CD4-positive, alpha-beta T cell treated with Interferon alpha-2 for 1 hour (primary cell): ENCODE data around the gene LDLRAD2.
"Not testable (repeated sequence)": the region's sequence is repeated elsewhere in the genome, so short reads cannot be mapped to it uniquely, and the experiment has no call there.

Experiments used
- DNase-seq, 2 donors: peaks; one replicate each; pipeline ENCODE4 v3.0.0-alpha.2; 2020 to 2022

The LDLRAD2 gene

DNA sequence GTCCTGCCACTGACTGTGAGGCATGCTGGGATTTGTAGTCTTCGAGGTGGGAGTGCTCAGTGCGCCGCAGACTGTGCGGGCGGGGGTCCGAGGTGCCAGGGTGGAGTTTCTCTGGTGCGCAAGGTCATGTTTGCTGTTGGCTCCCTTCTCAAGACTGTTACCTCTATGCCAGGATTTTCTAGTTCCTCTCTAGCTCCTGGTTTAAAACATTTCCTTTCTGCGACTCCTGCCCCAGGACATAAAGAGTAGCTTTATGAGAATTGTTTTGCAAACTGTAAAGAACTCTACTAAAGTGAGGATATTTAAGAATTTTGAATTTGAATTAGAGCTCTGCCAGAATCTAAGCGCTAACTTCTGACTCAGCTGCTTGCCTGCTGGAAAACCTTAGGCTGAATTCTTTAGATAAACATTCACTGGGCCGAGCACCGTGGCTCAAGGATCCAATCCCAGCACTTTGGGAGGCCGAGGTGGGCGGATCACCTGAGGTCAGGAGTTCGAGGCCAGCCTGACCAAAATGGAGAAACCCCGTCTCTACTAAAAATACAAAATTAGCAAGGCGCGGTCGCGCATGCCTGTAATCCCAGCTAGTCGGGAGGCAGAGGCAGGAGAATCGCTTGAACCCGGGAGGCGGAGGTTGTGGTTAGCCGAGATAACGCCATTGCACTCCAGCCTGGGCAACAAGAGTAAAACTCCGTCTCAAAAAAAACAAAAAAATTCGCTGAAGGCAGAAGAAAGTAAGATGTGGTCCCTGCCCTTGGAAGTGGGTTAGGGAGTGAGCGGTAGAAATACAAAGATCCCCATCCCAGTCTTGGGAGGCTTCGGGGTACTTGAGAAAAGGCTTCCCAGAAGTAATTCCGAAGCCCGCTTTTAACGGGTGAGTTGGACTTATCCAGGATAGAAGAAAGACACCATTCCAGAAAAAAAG, 28.1 kb upstream of the LDLRAD2 start:
- DNase-seq, result no peak

DNA sequence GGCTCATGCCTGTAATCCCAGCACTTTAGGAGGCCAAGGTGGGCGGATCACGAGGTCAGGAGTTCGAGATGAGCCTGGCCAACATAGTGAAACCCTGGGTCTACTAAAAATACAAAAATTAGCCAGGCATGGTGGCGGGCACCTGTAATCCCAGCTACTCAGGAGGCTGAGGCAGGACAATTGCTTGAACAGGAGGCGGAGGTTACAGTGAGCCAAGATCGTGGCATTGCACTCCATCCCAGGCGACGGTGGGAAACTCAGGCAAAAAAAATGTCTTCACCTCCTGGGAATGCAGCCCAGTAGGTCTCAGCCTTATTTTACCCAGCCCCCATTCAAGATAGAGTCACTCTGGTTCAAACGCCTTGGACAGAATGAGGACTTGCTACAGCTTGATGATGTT, 26.3 kb upstream of the LDLRAD2 start:
- DNase-seq, result not testable (repeated sequence)

DNA sequence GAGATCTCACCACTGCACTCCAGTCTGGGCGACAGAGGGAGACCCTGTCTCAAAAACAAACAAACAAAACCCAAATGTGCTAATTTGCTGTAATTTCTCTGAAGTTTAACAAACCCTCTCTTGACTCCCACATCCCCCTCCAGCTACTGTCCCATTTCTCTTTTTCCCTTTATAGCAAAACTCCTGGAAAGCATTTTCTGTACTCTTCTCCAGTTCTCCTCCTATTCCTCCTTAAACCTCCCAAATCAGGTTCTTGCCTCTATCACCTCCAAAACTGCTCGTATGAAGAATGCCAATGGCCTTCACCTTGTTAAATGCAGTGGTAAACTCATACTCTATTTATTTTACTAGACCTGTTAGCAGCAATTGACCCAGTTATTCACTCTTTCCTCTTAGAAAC, 25.4 kb upstream of the LDLRAD2 start:
- no peak for DNase-seq

DNA sequence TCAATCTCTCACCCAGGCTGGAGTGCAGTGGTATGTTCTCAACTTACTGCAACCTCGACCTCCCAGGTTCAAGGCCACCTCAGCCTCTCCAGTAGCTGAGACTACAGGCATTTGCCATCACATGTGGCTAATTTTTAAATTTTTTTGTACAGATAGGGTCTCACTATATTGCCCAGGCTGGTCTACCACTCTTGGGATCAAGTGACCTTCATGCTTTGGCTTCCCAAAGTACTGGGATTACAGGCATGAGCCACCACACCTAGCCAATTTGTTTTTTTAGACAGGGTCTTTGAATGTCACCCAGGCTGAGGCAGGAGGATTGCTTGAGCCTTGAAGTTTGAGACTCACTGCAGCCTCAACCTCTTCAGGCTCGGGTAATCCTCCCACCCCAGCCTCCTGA, 19.0 kb upstream of the LDLRAD2 start:
- DNase-seq, result no peak

DNA sequence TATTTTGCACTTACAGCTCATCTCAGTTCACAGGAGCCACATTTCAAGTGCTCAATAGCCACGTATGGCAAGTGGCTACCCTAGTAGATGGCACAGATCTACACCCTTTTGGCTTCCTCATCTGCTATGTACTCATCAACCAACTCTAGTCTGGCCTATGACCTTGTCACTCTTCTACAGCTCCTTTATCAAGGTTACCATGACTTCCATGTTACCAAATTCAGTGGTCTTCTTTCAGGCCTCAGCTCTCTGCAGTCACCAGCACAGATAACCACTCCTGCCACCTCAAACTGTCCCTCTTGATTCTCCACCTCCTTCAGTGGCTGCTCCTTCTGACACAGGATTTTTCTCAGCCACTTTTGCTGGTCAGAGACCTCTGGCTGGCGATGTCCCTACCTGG, 17.4 kb upstream of the LDLRAD2 start:
- no peak for DNase-seq

DNA sequence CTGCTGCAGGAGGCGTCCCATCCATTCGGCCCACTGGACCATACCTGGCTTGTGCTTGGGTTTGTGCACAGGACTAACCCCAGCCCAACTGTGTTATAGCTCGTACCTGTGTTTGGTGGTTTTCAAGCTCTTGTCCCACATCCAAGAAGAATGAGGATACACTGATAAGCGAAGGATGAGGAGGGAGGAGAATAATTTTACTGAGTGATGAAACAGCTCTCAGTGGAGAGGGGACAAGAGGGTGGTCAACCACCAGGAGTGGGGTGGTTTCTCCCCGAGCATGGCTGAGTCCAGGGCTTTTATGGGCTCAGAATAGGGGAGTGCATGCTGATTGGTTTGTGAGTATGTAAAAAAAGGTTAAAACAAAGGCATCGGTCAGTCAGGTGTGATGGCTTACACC, 17.0 kb upstream of the LDLRAD2 start:
- DNase-seq, result no peak

DNA sequence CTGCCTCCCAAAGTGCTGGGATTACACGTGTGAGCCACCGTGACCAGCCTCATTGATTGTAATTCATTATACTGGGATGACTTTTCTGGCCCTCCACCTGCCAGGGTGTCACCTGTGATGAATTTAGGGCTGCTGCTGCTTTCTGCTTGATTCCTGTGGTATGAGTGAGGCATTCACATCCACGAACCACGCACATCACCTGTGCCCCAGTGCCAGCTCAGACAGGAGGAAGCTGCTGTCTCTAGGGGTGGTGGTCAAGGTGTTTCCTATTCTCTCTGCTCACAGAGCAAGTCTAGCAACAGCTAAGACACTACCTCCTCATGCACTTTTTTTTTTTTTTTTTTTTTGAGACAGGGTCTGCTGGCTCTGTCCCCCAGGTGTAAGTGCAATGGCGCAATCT, 12.3 kb upstream of the LDLRAD2 start:
- DNase-seq, result no peak

DNA sequence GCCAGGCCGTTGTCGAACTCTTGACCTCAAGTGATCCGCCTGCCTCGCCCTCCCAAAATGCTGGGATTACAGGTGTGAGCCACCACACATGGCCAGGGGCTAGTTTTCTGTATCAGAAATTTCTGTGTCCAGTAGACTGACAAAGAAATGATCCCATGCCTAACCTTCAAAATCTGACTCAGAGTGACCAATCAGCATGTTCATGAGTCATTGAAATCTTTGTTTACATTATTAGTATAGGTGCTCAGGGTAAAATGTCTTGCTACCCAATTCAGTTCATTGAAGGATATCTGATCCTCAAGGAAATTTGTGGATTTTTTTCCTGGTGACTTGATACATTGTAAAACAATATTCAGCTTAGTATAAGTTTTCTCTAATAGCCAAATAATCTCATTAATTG, 11.0 kb upstream of the LDLRAD2 start:
- no peak for DNase-seq

DNA sequence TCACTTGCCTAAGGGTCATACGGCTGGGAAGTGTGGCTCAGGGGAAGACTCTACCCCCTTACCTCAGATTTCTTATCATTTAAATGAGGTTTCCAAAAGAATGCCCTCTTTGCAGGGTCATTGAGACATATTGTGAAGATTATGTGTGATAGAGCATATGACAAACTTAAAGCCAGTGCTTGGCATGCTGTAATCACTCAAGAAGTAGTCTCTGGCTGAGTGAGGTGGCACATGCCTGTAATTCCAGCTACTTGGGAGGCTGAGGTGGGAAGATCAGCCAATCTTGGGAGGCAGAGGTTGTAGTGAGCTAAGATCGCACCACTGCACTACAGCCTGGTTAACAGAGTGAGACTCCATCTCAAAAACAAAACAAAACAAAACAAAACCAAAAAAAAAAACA, 7.5 kb upstream of the LDLRAD2 start:
- no peak for DNase-seq

DNA sequence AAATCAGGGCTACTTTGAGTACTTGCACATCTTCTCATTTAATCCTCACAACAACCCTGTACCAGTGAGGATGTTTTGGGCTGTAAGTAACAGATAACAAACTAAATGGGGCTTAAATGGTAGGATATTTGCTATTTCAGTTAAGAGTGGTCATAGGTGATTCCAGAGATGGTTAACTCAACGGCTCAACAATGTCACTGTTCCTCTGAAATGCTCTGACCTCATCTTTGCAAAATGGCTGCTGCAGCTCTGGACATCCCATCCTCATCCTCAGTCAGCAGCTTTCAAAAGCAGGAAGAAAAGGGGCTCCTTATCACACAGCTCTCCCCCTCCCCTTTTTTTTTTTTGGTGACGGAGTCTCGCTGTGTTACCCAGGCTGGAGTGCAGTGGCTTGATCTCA, 1.5 kb downstream of the LDLRAD2 start:
- DNase-seq, result no peak

DNA sequence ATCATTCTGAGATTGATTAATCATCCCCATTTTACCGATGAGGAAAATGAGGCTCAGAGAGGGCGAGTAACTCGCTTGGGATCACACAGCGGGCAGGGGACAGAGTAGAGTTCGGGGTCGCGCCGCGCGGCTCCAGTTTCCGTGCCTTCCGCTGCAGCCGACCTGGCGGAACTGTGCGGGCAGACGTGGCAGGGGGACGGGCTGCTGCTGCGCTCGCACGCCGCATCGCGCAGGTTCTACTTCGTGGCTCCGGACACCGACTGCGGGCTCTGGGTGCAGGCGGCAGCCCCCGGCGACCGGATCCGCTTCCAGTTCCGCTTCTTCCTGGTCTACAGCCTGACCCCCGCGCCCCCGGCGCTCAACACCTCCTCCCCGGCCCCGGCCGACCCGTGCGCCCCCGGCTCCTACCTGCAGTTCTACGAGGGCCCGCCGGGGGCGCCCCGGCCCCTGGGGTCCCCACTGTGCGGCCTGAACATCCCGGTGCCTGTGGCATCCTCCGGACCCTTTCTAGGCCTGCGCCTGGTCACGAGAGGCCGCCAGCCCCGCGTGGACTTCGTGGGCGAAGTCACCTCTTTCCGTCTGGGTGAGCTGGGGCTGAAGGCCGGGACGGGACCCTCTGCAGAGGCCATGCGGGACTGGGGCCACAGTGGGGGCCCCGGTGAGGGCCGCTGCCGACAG, 2.3 kb downstream of the LDLRAD2 start:
- DNase-seq, result peak; percentile 19 to 27

DNA sequence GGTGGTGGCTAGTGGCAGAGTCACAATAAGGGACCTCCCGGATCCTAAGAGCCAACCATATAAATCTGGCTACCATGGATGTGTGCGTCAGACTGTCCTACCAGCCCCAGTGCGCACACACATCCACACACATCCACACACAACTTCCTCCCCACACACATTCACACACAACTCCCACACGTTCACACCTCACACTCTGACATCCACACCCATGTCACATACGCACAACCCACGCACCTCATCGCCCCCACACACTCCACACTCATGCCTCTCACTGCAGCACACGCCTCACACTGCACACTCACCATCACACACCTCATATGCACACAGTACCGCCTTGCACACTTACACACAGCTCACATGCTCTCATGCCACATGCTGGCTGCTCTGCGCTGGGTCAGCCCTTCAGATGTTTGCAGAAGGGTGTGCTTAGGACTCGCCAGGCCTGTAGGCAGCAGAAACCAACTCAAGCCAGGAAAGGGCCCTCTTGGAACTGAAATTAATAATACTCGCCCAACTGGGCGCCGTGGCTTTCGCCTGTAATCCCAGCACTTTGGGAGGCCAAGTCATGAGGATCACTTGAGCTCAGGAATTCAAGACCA, 3.0 kb downstream of the LDLRAD2 start:
- no peak for DNase-seq

DNA sequence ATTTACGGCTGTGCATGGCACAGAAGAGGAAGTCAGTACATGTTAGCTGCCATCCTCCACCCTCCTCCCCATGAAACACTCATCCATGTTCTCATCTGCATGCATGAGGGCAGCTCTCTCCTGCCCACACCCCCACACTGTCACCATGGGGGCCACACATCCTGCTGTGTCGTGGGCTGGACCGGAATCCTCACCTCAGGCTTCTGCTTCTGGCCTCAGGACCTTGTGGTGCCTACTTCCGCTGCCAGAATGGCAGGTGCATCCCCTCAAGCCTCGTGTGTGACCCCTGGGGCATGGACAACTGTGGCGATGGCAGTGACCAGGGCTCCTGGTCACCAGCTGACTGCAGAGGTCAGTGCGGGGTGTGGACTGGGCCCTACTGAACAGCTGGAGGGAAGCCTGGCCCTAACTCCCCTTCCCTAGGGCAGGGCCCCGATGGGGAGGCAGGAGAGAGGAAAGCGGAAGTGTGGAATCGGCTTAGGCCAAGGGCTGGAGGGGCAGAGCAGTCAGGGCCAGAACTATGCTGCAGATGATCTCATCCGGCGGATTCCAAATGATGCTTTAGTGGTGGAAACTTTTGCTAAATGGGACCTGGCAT, 3.8 kb downstream of the LDLRAD2 start:
- no peak for DNase-seq

DNA sequence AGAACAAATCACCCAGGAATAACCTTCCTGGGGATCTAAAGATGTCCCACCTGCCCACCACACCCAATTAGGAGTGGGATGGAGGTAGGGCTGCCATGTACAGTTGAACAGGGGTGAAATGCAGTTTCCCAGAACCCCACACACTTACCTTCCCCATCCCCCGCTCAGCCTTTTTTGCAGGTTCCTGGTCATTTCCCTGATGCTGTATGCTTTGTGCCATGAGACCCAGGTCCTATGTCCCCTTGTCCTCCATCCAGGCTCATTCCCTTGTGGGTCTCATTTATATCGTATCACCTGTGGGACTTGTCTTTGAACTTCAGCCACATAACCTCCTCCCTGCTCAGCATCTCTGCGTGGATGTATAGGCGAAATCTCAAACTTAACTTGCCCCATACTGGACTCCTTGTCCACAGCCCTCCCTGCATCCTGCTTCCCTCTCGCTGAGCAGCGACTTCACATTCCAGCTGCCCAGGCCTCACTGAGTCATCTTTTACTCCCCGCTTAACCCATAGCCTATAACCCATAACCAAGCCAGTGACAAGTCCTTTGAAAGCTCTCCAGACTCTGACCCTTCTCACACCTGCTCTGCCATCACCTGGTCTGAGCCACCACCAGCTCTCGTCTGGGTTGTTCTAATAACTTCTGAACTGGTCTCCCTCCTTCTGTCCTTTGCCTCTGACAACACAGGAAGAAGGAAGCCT, 4.7 kb downstream of the LDLRAD2 start:
- no peak for DNase-seq

DNA sequence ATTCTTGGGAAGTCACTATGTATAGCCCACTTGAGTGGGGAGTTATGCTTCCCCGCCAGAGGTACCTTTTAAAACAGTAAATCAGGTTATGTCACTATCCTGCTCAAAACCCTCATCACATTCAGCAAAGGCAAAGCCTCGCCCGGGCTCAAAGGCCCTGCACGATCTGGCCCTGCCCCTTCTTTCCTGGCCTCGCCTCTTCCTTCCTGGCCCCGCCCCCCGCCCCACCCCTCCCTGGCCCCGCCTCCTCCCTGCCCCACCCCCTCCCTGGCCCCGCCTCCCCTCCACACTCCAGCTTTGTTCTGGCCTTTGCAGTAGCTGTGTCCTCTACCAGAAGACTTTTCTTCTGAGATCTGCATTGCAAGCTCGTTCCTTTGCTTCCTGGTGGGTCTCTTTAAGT, 6.6 kb downstream of the LDLRAD2 start:
- peak; percentile 34 to 42 for DNase-seq

DNA sequence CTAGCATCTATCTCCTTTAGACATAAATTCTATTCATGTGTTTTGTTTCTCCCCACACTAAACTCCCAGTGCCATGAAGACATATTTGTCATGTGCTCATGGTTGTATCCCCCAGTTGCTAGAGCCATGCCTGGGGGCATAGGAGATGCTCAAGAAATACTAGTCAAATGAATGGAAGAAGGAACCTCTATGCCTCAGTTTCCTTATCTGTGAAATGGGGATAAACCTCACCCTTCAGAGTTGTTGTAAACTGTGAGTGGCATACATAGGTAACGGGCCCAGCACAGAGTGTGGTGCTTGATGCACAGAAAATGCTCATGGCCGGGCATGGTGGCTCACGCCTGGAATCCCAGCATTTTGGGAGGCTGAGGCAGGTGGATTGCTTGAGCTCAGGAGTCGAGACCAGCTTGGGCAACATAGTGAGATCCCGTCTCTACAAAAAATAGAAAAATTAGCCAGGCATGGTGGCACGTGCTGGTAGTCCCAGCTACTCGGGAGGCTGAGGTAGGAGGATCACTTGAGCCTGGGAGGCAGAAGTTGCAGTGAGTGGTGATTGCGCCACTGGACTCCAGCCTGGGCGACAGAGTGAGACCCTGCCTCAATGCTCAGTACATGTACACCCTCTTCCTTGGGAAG, 8.7 kb downstream of the LDLRAD2 start:
- no peak for DNase-seq

DNA sequence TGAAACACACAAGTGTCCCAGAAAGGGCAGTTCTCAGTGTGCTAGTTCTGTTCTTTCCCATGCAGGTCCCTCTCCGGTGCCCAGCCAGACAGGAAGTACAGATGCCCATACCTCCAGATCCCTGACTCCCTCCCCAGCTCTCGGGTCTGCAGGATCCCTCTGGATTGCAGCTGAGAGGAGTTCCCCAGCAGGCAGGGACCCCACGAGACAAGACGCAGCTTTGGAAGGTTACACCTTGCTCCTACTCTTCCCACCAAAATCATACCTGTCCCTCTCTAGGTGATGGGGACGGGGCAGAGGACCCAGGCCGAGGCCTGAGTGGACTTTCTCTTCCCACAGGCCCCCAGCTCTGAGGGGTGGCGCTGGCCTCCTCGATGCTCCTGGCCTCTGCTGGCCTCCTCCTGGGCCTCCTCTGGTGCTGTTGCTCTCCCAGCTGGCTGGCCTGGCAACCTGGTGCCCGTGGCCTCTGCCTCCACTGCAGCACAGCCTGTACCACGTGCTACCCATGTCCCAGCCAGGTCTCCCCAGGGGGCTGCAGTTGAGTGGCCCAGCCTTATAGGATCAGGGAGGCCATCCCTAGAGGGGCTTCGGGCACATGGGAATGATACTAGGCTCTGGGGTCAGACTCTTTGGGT, 9.4 kb downstream of the LDLRAD2 start:
- no peak for DNase-seq

DNA sequence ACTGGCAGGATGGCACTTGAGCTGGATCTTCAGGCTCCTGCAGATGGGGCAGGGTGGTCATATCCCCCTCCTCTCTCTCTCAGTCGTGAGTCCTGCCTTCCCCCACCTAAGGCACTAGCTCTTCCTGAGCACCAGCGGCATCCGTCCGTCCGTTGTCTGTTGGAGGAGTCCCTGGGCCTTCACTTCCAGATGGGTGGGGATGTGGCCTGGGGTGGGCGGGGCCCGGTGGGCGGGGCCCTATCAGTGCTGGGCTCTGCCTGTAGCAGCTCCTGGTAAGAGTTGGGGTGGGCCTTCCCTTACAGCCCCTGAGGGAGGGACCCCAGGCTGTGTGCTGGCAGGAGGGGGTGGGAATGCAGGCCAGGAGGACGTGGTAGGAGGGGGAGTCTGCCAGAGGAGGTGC, 10.3 kb downstream of the LDLRAD2 start:
- DNase-seq, result no peak

DNA sequence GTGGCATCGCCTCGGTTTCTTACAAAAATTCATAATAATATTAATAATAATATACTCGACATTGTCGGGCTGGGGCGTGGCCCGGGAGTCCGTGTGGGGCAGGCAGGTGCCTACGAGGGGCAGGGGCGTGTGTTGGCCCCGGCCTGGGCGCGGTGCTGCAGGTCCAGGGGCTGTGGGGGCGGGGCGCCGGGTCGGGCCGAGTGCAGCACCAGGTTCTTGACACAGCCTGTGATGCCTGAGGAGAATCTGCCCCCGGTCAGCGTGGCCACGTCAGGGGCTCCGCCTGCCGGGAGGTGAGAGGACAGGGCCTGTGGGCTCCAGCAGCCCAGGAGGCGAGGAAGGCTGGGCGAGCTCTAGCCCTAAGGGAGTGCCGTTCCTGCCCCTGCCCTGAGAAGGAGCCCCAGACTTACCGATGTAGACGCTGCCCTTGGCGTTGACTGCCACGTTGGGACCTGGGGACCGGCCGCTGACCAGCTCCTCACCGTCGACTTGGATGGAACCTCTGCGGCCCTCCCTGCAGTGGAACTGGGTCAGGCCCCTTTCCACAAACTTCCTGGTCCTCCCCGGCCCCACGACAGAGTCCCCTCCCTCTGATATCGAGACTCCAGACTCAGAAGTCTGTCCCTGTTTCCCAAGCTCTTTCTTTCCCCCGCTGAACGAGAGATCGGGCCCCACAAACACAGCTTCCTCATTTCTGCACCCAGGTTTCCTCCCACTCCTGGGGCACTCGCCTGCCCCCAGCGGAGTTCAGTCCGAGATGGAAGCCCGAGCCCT, 11.3 kb downstream of the LDLRAD2 start:
- no peak for DNase-seq

DNA sequence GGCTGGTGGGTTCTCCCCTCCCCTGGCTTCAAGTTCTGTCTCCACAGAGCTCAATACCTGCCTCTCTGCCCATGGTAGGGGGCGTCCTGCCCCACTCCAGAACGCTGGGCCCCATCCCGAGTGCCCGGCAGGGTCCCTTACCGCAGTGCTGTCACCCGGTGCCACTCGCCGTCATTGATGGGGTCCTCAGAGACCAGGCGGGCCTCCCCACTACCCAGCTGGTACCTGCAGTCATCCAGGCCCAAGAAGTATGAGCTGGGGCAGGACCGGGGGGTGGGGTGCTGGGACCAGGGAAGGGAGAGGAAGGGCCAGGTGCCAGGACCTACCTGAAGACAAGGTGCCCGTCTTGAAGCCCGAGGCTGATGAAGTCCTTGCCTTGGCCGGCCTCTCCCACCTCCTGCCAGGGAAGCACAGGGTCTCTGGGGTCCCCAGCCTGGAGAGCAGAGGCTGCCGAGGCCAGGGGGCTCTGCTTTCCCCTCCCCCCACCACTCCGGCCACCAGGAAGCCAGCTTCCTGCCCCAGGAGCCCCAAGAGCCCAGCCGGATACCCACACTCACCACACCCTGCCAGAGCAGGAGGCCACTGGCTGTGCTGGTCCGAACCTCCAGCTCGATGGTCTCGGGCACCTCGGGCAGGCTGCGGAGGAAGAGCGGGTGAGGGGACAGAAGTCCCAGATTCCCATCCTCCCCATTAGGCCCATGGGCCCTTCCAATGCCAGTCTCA, 12.1 kb downstream of the LDLRAD2 start:
- no peak for DNase-seq
